ENCODE measurements around the gene PRDM15. TPM values are rescaled to one million over a fixed set of nuclear protein-coding genes. Genes with fewer than 3 reads are reported as not detected.

PRDM15 gene
- total and polyA plus RNA-seq, 2 donors (not counting 3 experiments of a cell fraction or from before 2014, with no cell fraction given) = 11.8 to 12.9 TPM

DNA sequence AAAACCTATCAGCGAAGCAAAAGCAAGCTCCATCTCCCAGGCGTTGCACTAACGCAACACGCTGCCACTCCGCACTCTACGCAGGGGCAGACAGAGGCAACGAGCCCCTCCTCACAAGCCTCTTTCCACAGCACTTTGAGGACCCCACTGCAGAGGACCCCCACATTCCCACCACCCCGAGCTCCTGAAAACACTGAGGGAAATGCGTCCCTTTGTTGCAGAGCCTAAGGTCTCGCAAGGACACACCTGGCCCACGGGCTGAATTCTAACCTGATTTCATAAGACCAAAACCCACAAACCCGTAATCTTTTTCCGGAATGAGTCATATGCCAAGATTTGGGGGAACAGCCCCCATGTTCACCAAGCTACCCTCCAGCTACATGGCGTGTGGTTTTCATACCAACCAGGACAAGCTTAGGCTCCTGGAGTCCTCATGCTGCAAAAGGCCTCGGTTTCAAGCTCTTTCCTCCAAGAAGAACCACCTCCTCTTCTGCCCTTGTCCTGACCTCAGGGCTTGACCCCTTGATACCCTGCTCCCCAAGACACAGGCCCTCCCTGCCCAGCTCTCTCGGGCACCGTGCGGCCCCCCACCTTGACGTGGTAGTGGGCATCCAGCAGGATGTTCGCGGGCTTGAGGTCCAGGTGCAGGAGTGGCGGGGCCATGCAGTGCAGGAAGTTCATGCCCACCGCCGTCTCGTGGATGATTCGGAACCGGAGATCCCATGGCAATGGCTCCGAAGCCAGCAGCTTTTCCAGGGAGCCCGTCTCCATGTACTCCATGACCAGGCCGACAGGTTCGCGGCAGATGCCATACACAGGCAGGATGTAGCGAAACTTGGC lies 123.0 kb downstream of the PRDM15 start:
- no peak overlapping the region for H3K27ac ChIP-seq (ENCODE audit: insufficient read depth, low read depth, low read length)
- H3K79me2 ChIP-seq (ENCODE audit: control insufficient read depth, insufficient read depth, low read length) = no peaks in the 10 kb centered on the region
- H3K9me3 ChIP-seq (replicated peaks; ENCODE audit: control insufficient read depth, insufficient read depth, low read length) = no peaks in the 10 kb centered on the region
- no peaks in the 10 kb centered on the region for H3K9me1 ChIP-seq (replicated peaks; ENCODE audit: control insufficient read depth, extremely low read depth, insufficient read depth, low read length)
- DNase-seq (ENCODE audit: low read depth, low spot score) = no peak
- no peak overlapping the region for H3K4me2 ChIP-seq (ENCODE audit: insufficient read depth, low read length)
- FAIRE-seq = no peak
- no peak overlapping the region for H3K4me3 ChIP-seq (replicated peaks in 1 of 3; ENCODE audit: insufficient read depth in 1 of 3, low read depth in 1 of 3, low read length in 3 of 3)
- CTCF ChIA-PET = no interaction called here
- no peaks in the 10 kb centered on the region for H4K20me1 ChIP-seq (replicated peaks; ENCODE audit: control insufficient read depth, extremely low read depth, insufficient read depth, low read length)
- H3K36me3 ChIP-seq (ENCODE audit: control insufficient read depth in 2 of 2, extremely low read depth in 1 of 2, insufficient read depth in 2 of 2, low read length in 2 of 2) = no peaks in the 10 kb centered on the region
- H3K9ac ChIP-seq (replicated peaks; ENCODE audit: extremely low read depth, insufficient read depth, low read length) = no peak overlapping the region
- dilution Hi-C loops (cut with MboI; ENCODE audit: extremely low pct_ligation_motif_present, low sequenced_read_pairs) = no loop called here
- intact Hi-C loops (cut with micrococcal nuclease) = no loop called here
- no peak for TF ChIP-seq POLR2AphosphoS5 (IDR thresholded peaks at IDR 0.05; ENCODE audit: insufficient read depth, low read depth, low read length)
- TF ChIP-seq FOS (IDR thresholded peaks at IDR 0.05; ENCODE audit: borderline replicate concordance, insufficient read depth, low read length) = no peak
- TF ChIP-seq GATA2 (IDR thresholded peaks at IDR 0.05; ENCODE audit: insufficient read depth, insufficient read length, low read depth, low read length) = no peak
- no peak for TF ChIP-seq JUN (IDR thresholded peaks at IDR 0.05; ENCODE audit: borderline replicate concordance, insufficient read depth, insufficient read length, low read depth)
- TF ChIP-seq, protein P1, sequence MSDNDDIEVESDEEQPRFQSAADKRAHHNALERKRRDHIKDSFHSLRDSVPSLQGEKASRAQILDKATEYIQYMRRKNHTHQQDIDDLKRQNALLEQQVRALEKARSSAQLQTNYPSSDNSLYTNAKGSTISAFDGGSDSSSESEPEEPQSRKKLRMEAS (IDR thresholded peaks at IDR 0.05; ENCODE audit: insufficient read depth, insufficient read length) = no peak
- TF ChIP-seq POLR2A (IDR thresholded peaks at IDR 0.05; ENCODE audit: low read depth, low read length) = no peak
- no peak for TF ChIP-seq EZH2 (IDR thresholded peaks at IDR 0.05; ENCODE audit: borderline replicate concordance, low read depth, low read length, severe bottlenecking)
- TF ChIP-seq, protein P2, sequence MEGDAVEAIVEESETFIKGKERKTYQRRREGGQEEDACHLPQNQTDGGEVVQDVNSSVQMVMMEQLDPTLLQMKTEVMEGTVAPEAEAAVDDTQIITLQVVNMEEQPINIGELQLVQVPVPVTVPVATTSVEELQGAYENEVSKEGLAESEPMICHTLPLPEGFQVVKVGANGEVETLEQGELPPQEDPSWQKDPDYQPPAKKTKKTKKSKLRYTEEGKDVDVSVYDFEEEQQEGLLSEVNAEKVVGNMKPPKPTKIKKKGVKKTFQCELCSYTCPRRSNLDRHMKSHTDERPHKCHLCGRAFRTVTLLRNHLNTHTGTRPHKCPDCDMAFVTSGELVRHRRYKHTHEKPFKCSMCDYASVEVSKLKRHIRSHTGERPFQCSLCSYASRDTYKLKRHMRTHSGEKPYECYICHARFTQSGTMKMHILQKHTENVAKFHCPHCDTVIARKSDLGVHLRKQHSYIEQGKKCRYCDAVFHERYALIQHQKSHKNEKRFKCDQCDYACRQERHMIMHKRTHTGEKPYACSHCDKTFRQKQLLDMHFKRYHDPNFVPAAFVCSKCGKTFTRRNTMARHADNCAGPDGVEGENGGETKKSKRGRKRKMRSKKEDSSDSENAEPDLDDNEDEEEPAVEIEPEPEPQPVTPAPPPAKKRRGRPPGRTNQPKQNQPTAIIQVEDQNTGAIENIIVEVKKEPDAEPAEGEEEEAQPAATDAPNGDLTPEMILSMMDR (IDR thresholded peaks at IDR 0.05; ENCODE audit: extremely low read depth in 1 of 2, insufficient read depth in 1 of 2, low read depth in 1 of 2, low read length in 2 of 2) = no peak
- no peak for TF ChIP-seq MYC (IDR thresholded peaks at IDR 0.05; ENCODE audit: low read depth, low read length)
- POLR2A ChIA-PET = no interaction called here
- H2AFZ ChIP-seq (ENCODE audit: low read depth, low read length) = no peak overlapping the region
- no TSS peak for BruUV-seq (replicated peaks)
- no peaks in the 10 kb centered on the region for H3K4me1 ChIP-seq (ENCODE audit: control insufficient read depth, extremely low read depth, insufficient read depth, low read length)
- H3K27me3 ChIP-seq (ENCODE audit: control insufficient read depth in 2 of 2, insufficient read depth in 2 of 2, low read length in 2 of 2) = peaks cover 14 to 15% of the 10 kb centered on the region in 2 experiments
